ENCODE results near the gene MED29. TPM values are rescaled to one million over a fixed set of nuclear protein-coding genes. Genes with fewer than 3 reads are reported as not detected.

MED29 gene
- total and polyA plus RNA-seq, 2 of the 13 experiments (the other 11 are each of a cell fraction or from before 2014, with no cell fraction given), result 14.0 to 19.7 TPM

- TF ChIP-seq ZFP36 (IDR thresholded peaks at IDR 0.05; ENCODE audit: borderline replicate concordance, low read depth, low read length, partially characterized antibody) (no peak), MAZ (IDR thresholded peaks at IDR 0.05; ENCODE audit: borderline replicate concordance, low read depth, low read length) (no peak), MAZ (CRISPR knock-in tag; IDR thresholded peaks at IDR 0.05; ENCODE audit: low read depth) (no peak; the same call in 1 of the 2 replicates), ZNF614 (CRISPR knock-in tag; IDR thresholded peaks at IDR 0.05; ENCODE audit: borderline replicate concordance) (no peak), TAF15 (IDR thresholded peaks at IDR 0.05; ENCODE audit: low read depth, low read length, poor library complexity, severe bottlenecking) (no peak), MIER2 (CRISPR knock-in tag; IDR thresholded peaks at IDR 0.05) (no peak), ELF1 (CRISPR knock-in tag; IDR thresholded peaks at IDR 0.05) (no peak), ZNF17 (CRISPR knock-in tag; IDR thresholded peaks at IDR 0.05) (no peak), GATA4 (IDR thresholded peaks at IDR 0.05; ENCODE audit: borderline replicate concordance, low read depth) (no peak), SRSF1 (optimal IDR thresholded peaks at IDR 0.05; ENCODE audit: low read depth, low read length) (peak; percentile 40), HMG20B (CRISPR knock-in tag; conservative IDR thresholded peaks at IDR 0.05) (no peak), FOXK2 (IDR thresholded peaks at IDR 0.05) (no peak), ZNF558 (CRISPR knock-in tag; IDR thresholded peaks at IDR 0.05; ENCODE audit: borderline replicate concordance) (no peak), TCF7L2 (IDR thresholded peaks at IDR 0.05; ENCODE audit: low read depth, low read length) (no peak), FOXP4 (CRISPR knock-in tag; IDR thresholded peaks at IDR 0.05) (0 out of 2 replicates have a peak, but pooled peaks have one; percentile 1), ATF5 (CRISPR knock-in tag; IDR thresholded peaks at IDR 0.05; ENCODE audit: low read depth) (no peak), ZNF225 (CRISPR knock-in tag; IDR thresholded peaks at IDR 0.05) (no peak), ETV5 (CRISPR knock-in tag; IDR thresholded peaks at IDR 0.05; ENCODE audit: borderline replicate concordance) (0 out of 2 replicates have a peak, but pooled peaks have one; percentile 5), TEAD3 (CRISPR knock-in tag; optimal IDR thresholded peaks at IDR 0.05; ENCODE audit: borderline replicate concordance) (no peak), ZMAT3 (CRISPR knock-in tag; conservative IDR thresholded peaks at IDR 0.05) (no peak), ZNF124 (CRISPR knock-in tag; IDR thresholded peaks at IDR 0.05) (no peak), ZMYM3 (CRISPR knock-in tag; IDR thresholded peaks at IDR 0.05) (no peak), ZNF75D (CRISPR knock-in tag; IDR thresholded peaks at IDR 0.05; ENCODE audit: borderline replicate concordance) (no peak), FOXA3 (CRISPR knock-in tag; IDR thresholded peaks at IDR 0.05) (no peak), KMT2B (CRISPR knock-in tag; IDR thresholded peaks at IDR 0.05) (no peak), CEBPG (CRISPR knock-in tag; IDR thresholded peaks at IDR 0.05) (peak; percentile 76), SNRNP70 (IDR thresholded peaks at IDR 0.05; ENCODE audit: low read depth, low read length) (no peak)
Observed at GRCh38 chr19:39398297-39398864, 7.2 kb downstream of the MED29 start (continued).

Data from HepG2 (cell line).